HG03097 (cell line): Measurements from ENCODE around the gene ARID3A.
"Not testable (repeated sequence)": the region's sequence is repeated elsewhere in the genome, so short reads cannot be mapped to it uniquely, and the experiment has no call there.

Experiments
- ATAC-seq: cut with Tn5 transposase; IDR thresholded peaks from one replicate; pipeline ENCODE4 v1.9.1; 2021; ENCODE audit not compliant: unreplicated experiment, low FRiP score

The ARID3A gene

GRCh38 chr19:890831-891230 lies 35.0 kb upstream of the ARID3A start:
- no peak for ATAC-seq

DNA sequence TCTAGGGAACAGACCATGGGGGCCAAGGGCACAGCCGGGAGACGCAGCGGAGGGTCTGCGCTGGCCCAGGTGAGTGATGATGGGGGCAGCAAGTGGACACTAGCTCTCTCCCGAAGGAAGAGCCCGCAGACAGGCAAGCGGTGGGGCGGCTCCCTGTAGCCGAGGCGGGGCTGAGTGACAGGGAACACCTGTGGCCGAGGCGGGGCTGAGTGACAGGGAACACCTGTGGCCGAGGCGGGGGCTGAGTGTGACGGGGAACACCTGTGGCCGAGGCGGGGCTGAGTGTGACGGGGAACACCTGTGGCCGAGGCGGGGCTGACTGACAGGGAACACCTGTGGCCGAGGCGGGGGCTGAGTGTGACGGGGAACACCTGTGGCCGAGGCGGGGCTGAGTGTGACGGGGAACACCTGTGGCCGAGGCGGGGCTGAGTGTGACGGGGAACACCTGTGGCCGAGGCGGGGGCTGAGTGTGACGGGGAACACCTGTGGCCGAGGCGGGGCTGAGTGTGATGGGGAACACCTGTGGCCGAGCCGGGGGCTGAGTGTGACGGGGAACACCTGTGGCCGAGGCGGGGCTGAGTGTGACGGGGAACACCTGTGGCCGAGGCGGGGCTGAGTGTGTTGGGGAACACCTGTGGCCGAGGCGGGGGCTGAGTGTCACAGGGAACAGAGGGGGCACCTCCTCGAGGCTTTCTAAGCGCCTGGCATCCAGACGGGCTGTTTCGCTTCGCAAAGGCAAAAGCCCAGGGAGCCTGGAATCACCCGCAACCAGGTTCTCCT lies 34.2 kb upstream of the ARID3A start:
- not testable (repeated sequence) for ATAC-seq

- ATAC-seq: peak; percentile 7
Observed at GRCh38 chr19:892243-892893, 33.5 kb upstream of the ARID3A start.

- peak; percentile 80 for ATAC-seq
Observed at GRCh38 chr19:892894-893689, 32.7 kb upstream of the ARID3A start, which contains the start of the genes MED16 and RNU6-9. Gene MED16, minus strand, starts transcription at chr19:893187. Its CDS starts 2,056 bp downstream, at chr19:891131. Gene RNU6-9, plus strand, starts transcription at chr19:893484.

- ATAC-seq: no peak
Observed at GRCh38 chr19:896434-896833, 29.4 kb upstream of the ARID3A start.

DNA sequence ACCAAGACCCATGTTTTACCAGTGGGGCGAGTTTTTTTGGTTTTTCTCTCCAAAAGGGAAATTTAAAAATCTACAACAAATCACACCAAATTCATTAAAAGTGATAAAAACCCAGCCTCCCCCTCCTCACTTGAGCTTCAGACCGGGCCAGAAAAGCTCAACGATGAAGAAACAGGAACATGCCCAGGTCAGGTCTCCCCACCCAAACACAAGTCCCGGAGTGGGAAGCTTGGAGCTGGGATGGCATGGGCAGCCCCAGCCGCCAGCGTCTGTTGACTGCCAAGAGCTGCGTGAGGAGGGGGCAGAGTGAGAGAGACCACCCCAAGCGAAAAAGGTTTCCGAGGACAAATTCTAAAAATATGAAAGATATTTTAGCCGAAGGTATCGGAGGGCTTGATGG lies 28.8 kb upstream of the ARID3A start:
- no peak for ATAC-seq

- ATAC-seq: no peak
Observed at GRCh38 chr19:897442-898039, 28.3 kb upstream of the ARID3A start.

- ATAC-seq: no peak
Observed at GRCh38 chr19:898663-899062, 27.2 kb upstream of the ARID3A start.

- ATAC-seq: no peak
Observed at GRCh38 chr19:899336-900042, 26.3 kb upstream of the ARID3A start.

- no peak for ATAC-seq
Observed at GRCh38 chr19:900043-900301, 25.9 kb upstream of the ARID3A start.

GRCh38 chr19:900302-901111 lies 25.3 kb upstream of the ARID3A start:
- no peak for ATAC-seq

- ATAC-seq: no peak
Observed at GRCh38 chr19:901216-902092, 24.4 kb upstream of the ARID3A start.

DNA sequence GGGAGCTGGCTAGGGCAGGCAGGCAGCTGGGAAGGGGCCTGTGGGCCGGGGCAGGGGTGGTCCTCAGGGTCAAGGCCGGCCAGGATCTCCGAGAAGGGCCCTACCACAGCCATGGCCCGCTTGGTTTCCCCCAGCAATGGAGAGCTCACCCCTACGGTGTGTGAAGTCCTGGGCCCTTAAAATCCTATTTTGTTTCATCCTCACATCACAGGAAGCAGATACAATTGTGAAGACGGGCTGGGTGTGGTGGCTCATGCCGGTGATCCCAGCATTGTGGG lies 23.8 kb upstream of the ARID3A start:
- no peak for ATAC-seq

GRCh38 chr19:902446-903226 lies 23.2 kb upstream of the ARID3A start:
- ATAC-seq: no peak

DNA sequence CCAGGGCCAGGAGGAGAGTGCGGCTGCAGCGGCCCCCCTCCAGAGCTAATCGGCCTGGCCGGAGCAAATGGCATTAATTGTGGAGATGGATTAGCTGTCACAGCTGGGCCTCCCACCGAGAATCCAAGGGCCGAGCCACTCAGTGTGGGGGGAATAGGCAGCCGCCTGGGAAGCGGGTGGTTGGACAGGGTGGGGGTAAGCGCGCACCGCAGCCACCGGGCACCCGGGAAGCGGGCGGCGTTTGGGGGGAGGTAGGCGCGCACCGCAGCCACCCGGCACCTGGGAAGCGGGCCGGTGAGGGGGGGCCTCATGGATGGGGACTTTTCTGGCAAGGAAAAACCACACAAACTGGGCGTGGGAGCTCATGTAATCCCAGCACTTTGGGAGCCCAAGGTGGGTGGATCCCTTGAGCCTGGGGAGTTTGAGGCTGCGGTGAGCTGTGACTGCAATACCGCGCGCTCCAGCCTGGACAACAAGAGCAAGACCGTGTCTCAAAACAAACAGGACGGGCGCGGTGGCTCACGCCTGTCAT lies 22.5 kb upstream of the ARID3A start:
- ATAC-seq: no peak

- ATAC-seq: no peak
Observed at GRCh38 chr19:904545-904944, 21.3 kb upstream of the ARID3A start.

DNA sequence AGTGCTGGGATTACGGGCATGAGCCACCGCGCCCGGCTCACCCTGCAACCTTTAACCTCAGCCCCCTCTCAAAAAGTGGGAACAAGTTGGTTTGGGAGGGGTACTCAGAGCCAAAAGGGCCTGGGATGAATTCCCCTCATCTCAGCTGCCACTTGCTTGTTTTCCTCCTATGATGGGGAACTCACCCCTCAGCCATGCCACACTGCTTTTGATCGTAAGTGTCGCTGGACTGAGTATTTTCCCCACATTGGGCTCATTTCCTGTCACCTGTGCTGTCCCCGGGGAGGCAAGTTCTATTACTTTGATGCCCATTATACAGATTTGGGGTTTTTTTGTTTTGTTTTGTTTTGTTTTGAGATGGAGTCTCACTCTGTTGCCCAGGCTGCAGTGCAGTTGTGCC lies 19.4 kb upstream of the ARID3A start:
- no peak for ATAC-seq
